OCI-LY7 (cell line): ENCODE measurements around the gene SPNS2. TPM values are rescaled to one million over a fixed set of nuclear protein-coding genes. Genes with fewer than 3 reads are reported as not detected.

Experiments used
- Bru-seq: library from RNA; stranded (reverse); fragments of 400-500 nt; gene quantifications from one replicate; lab custom pipeline; 2021; lab: Mats Ljungman, UMichigan
- BruChase-seq, 2 experiments: library from RNA; stranded (reverse); fragments of 400-500 nt; gene quantifications; one replicate each; lab custom pipeline; 2021; lab: Mats Ljungman, UMichigan
- BruUV-seq: library from RNA; stranded (reverse); fragments of 400-500 nt; replicated peaks from 2 replicates; lab custom pipeline; 2021; lab: Mats Ljungman, UMichigan
- CTCF ChIA-PET: fragments of 300-600 bp; sonication (Branson Sonifier 250); formaldehyde crosslinking; loops from one replicate; lab custom pipeline; 2022; ENCODE audit warnings: antibody characterized with exemption; ENCODE audit not compliant: unreplicated experiment; lab: Charles Lee
- POLR2A ChIA-PET: fragments of 300-600 bp; sonication (Branson Sonifier 250); formaldehyde crosslinking; loops from one replicate; lab custom pipeline; 2022; ENCODE audit warnings: antibody characterized with exemption; lab: Charles Lee
- DNase-seq: peaks from one replicate; pipeline ENCODE4 v3.0.0-alpha.2; 2015; ENCODE audit warnings: low spot score
- H2AFZ ChIP-seq: fragments of 200-600 bp; sonication (generic), shearing (Covaris generic); 2 replicates; pipeline ENCODE4 v1.6.1; 2014; ENCODE audit warnings: mild to moderate bottlenecking, antibody characterized with exemption, low read length, moderate library complexity
- H3K27ac ChIP-seq: fragments of 200-600 bp; sonication (generic); 2 replicates; pipeline ENCODE4 v1.5.1; 2014; ENCODE audit warnings: mixed run types, low read depth, mild to moderate bottlenecking, moderate library complexity, low read length, inconsistent platforms; ENCODE audit not compliant: poor library complexity, severe bottlenecking
- H3K36me3 ChIP-seq: fragments of 200-600 bp; sonication (generic); 2 replicates; pipeline ENCODE4 v1.6.1; 2014; ENCODE audit warnings: mild to moderate bottlenecking, antibody characterized with exemption, low read length, moderate library complexity, mixed read lengths; ENCODE audit not compliant: insufficient read depth
- H3K4me1 ChIP-seq: fragments of 200-600 bp; sonication (generic); 2 replicates; pipeline ENCODE4 v1.5.1; 2014; ENCODE audit warnings: mild to moderate bottlenecking, low read length; ENCODE audit not compliant: insufficient read depth, poor library complexity, severe bottlenecking
- H3K4me2 ChIP-seq: fragments of 200-600 bp; sonication (generic); 2 replicates; pipeline ENCODE4 v1.6.1; 2014; ENCODE audit warnings: mild to moderate bottlenecking, low read length
- H3K4me3 ChIP-seq: fragments of 200-600 bp; sonication (generic); 2 replicates; pipeline ENCODE4 v1.5.1; 2014; ENCODE audit warnings: mild to moderate bottlenecking, low read depth, low read length; ENCODE audit not compliant: poor library complexity, severe bottlenecking
- H3K79me2 ChIP-seq: fragments of 200-600 bp; sonication (generic); 2 replicates; pipeline ENCODE4 v1.6.1; 2016; ENCODE audit warnings: low read depth, mild to moderate bottlenecking, low read length, moderate library complexity, mixed read lengths; ENCODE audit not compliant: insufficient read depth
- H3K9me2 ChIP-seq: fragments of 200-600 bp; sonication (generic); 2 replicates; pipeline ENCODE4 v1.6.1; 2016; ENCODE audit warnings: mild to moderate bottlenecking, low read length, mixed read lengths; ENCODE audit not compliant: insufficient read depth
- H3K9me3 ChIP-seq: fragments of 200-600 bp; sonication (generic); 2 replicates; pipeline ENCODE4 v1.6.1; 2014; ENCODE audit warnings: mild to moderate bottlenecking, mixed run types, low read length, mixed read lengths
- H4K20me1 ChIP-seq: fragments of 200-600 bp; sonication (generic); 2 replicates; pipeline ENCODE4 v1.6.1; 2014; ENCODE audit warnings: mild to moderate bottlenecking, antibody characterized with exemption, low read length, moderate library complexity, mixed read lengths; ENCODE audit not compliant: insufficient read depth
- CTCF ChIP-seq: fragments of 200-600 bp; sonication (generic); conservative IDR thresholded peaks from 2 replicates; pipeline ENCODE4 v1.5.1; 2014; ENCODE audit warnings: mild to moderate bottlenecking, antibody characterized with exemption, low read length, moderate library complexity, mixed read lengths
- EZH2phosphoT487 ChIP-seq: fragments of 200-600 bp; sonication (generic); IDR thresholded peaks from 2 replicates; pipeline ENCODE4 v1.6.1; 2018; ENCODE audit warnings: low read depth, borderline replicate concordance, mild to moderate bottlenecking, mixed run types, antibody characterized with exemption, low read length, moderate library complexity, mixed read lengths
- intact Hi-C: fragments of 100-400 bp; cut with micrococcal nuclease; formaldehyde crosslinking; loops from one replicate; pipeline ENCODE4 v1.10.0; 2022; ENCODE audit not compliant: unreplicated experiment
- long read RNA-seq: library from polyadenylated mRNA; stranded (forward); transcript quantifications from one replicate; pipeline ENCODE4 v2.0.0, GENCODE V29; 2022
- total RNA-seq, 2 experiments: library from RNA; depleted of rRNA in 1 of 2; stranded (reverse); fragments of >200 nt in 1 of 2; shearing (Covaris generic) in 1 of 2; gene quantifications; 2 replicates each; pipeline ENCODE4 v1.2.3, GENCODE V29; 2014 to 2022

SPNS2 gene
- total RNA-seq (2014; rRNA removed; shearing (Covaris generic)) (1.1 and 5.4 TPM in 2 replicates), total RNA-seq (2022) (1.6 TPM in 2 replicates), Bru-seq, nascent RNA (percentile 26 among the genes with signal in this experiment), BruChase-seq, experiment 1, labeled RNA remaining after a 6-hour chase (percentile 36 among the genes with signal in this experiment), BruChase-seq, experiment 2, labeled RNA remaining after a 2-hour chase (percentile 32 among the genes with signal in this experiment)
- long read RNA-seq, partial matches to known transcripts: 0 of 4 reads
- long read RNA-seq, other reads (novel, unspliced or antisense): 4 of 4 reads

GRCh38 chr17:4498461-4499397 is at the start of gene SPNS2:
SPNS2 (plus strand) TSS chr17:4498881; CDS start chr17:4499048, 167 bp downstream.
- BruUV-seq: no TSS peak
- H3K36me3 ChIP-seq: no peaks in the 10 kb centered on the region
- H3K27ac ChIP-seq: no peak within 1 kb of the TSS
- DNase-seq: peak; percentile 85
- ChIA-PET POLR2A (interaction anchor here (0.6 to 1.2 kb wide), 3 partner anchors 17 to 69 kb away, joined by 3 to 5 read pairs (median 4); no protein-coding TSS in a partner anchor), CTCF (no interaction called here)
- H3K4me3 ChIP-seq: peak within 1 kb of the TSS; percentile 52
- H2AFZ ChIP-seq: peak within 1 kb of the TSS; percentile 9; the same call in 1 of the 2 replicates
- peak; percentile 29; the same call in 1 of the 2 replicates for TF ChIP-seq CTCF
- TF ChIP-seq EZH2phosphoT487: no peak
- H3K9me2 ChIP-seq: no peaks in the 10 kb centered on the region
- peaks cover 44% of the 10 kb centered on the region for H3K4me1 ChIP-seq
- H3K9me3 ChIP-seq: no peaks in the 10 kb centered on the region
- no peaks in the 10 kb centered on the region for H4K20me1 ChIP-seq
- no peaks in the 10 kb centered on the region for H3K79me2 ChIP-seq
- intact Hi-C loops: no loop called here
- peak within 1 kb of the TSS; percentile 60 for H3K4me2 ChIP-seq

GRCh38 chr17:4449736-4450135 is 48.9 kb upstream of the SPNS2 start:
- no peaks in the 10 kb centered on the region for H4K20me1 ChIP-seq
- TF ChIP-seq EZH2phosphoT487 (no peak), CTCF (no peak)
- H3K9me2 ChIP-seq: no peaks in the 10 kb centered on the region
- H3K36me3 ChIP-seq: peaks cover 10% of the 10 kb centered on the region; the same call in 1 of the 2 replicates
- H3K9me3 ChIP-seq: no peaks in the 10 kb centered on the region
- H3K79me2 ChIP-seq: no peaks in the 10 kb centered on the region
- H3K4me3 ChIP-seq: no peak overlapping the region
- H3K27ac ChIP-seq: no peak overlapping the region
- no peaks in the 10 kb centered on the region for H3K4me1 ChIP-seq
- no peak for DNase-seq
- POLR2A ChIA-PET: no interaction called here
- H3K4me2 ChIP-seq: no peak overlapping the region
- H2AFZ ChIP-seq: no peak overlapping the region
- no TSS peak for BruUV-seq
- CTCF ChIA-PET: no interaction called here
- intact Hi-C loops: no loop called here
